Stimulated activated CD4-positive, alpha-beta T cell treated with anti-CD3 and anti-CD28 coated beads, Interleukin-1b, Interleukin-23, amount 100 ng/mL, for 4 hours (primary cell): Measurements from ENCODE around the gene CCDC38.
"Not testable (repeated sequence)": the region's sequence is repeated elsewhere in the genome, so short reads cannot be mapped to it uniquely, and the experiment has no call there.

Experiments
- DNase-seq, 2 donors: peaks; one replicate each; pipeline ENCODE4 v3.0.0-alpha.2; 2020; ENCODE audit warnings: low read depth in 2 of 2

The CCDC38 gene

DNA sequence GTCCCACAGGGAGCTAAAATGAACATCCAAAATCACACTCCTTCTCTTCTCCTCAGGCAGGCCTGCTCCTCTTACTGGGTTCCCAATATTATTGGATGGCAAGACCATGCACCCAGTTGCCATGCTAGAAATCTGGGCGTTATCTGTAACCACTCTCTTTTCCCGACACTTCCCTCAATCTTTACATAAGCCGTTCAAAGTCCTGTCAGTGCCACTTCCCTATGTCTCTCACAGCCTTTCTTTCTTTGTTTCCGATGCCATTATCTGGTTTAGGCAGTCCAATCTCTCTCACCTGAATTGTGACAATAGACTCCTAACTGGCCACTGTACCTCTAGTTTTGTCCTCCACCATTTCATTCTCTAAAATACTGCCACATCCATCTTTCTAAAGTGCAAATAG, 59.5 kb downstream of the CCDC38 start:
- DNase-seq = no peak

DNA sequence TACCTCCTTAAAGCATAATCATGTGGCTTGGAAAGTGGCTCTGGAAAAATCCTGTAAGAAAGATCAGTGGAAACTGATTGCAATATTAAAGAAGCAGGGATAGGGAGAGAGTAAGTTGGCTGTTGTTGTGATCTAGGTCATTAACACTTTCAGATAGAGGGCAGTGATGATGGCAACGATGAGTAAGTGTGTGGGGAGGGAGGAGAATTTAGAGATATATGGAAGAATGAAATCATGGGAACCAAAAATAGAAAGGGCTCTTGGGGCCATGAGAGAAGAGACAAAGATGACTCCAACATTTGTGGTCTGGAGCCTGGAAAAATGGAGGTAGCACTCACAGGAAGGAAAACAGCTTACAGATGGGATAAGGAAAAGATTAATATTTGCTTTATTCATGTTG, 60.3 kb downstream of the CCDC38 start:
- DNase-seq = no peak

DNA sequence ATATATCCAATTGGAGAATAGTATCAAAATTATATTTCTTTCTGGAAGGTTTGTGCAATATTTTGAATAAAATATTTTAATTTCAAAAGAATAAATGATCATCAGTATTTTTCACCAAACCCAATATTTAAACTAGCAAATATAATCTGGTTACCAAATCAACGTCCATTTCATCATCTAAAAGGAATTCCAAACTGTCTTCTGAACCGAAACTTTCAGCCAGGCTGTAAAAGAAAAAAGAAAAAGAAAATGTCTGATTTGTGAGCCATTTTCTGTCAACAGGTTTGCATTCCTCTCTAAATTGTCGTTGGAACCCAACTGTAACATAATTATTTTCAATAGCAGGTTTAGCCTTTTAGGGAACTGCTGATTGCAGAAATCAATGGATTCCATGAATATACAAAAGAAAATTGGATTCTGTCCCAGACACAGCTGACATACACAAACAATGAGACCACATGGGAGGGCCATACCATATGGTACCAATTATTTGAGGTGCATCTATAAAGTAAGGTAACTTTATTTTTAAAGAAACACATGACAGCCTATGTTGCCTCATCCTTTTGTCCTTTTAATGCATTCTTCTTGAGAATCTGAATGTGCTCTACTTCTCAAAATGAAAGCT, 61.0 kb downstream of the CCDC38 start:
- DNase-seq = no peak

DNA sequence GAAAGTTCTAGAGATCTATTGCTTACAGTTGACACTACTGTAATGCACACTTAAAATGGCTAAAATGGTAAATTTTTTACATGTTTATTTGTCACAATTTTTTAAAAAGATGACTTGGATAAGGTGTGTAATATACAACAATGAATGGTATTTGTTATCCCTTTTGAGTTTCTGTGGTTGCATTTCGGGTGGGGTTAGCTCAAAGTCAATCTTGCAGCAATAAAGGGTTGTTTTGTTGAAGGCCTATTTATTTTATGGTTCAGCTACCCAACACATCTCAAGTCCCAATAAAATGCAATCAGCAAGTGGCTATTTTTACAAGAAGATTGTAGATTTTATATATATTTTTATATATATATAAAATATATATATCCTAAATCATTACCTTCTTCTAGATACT, 61.5 kb downstream of the CCDC38 start:
- DNase-seq = no peak

DNA sequence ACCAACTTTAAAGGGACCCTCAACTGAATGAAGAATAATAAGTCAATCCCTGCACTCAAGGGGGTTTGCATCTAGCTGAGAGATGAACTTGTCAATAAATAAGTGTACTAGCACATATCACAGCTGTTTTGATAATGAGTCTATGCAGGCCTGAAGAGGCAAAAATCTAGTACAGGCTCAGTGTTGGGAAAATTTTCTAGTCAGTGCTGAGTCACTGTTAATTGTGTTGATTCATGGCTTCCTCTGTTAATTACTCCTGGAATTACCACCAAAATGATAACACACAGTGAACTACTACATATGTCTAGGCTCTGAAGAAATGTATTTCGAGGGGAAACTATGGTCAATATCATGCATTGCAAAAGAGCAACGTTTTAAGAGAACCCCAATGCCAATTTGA, 64.8 kb downstream of the CCDC38 start:
- DNase-seq = no peak

DNA sequence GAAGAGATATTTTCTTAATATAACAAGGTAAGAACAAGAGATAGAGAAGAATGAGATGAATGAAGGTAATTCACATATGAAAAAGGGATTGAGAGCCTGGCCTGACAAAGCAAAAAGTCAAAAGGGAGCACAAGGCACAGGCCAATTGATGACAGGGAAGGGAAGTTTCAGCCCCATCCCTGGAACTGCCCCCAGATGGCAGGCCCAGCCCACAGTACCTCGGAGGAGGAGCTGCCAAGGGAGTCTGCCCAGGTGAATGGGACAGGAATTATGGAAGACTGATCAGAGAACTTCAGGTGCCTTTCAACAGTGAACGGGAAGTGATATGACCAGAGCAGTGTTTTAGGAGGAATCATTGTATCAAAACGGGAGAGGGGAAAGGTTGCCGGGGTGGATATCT, 68.0 kb downstream of the CCDC38 start:
- DNase-seq = no peak

DNA sequence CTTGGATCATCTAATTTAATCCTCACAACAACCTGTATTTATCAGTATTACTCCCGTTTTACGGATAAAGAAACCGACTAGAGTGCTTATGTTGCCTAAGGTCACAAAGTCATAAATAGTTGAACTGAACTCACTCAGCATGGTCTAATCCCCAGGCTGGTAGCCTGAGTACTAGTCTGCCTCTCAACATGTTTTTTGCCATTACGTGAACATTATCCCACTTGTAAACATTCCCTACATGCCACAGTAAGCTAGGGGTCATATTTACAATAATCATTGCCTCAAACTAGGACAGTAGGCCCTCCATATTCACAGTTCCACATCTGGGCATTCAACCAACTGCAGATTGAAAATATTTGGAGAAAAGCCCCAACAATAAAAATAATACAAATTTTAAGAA, 71.5 kb downstream of the CCDC38 start:
- no peak for DNase-seq

DNA sequence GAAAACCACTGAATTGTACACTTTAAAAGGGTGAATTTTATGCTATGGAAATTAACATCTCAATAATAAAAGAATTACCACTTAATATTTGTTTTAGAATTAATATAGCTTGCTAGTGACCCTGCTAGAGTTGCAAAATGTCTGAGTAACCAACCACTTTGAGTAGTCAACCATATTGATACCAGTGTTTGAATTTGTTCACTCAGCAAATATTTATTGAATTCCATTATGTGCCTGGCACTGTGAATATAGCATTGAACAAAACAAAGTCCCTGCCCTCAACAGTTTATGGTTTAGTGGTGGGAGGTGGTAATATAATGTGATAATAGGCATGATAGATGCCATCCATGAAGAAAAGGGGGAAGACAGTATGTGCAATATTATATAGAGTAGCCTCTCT, 79.1 kb downstream of the CCDC38 start:
- DNase-seq = no peak

DNA sequence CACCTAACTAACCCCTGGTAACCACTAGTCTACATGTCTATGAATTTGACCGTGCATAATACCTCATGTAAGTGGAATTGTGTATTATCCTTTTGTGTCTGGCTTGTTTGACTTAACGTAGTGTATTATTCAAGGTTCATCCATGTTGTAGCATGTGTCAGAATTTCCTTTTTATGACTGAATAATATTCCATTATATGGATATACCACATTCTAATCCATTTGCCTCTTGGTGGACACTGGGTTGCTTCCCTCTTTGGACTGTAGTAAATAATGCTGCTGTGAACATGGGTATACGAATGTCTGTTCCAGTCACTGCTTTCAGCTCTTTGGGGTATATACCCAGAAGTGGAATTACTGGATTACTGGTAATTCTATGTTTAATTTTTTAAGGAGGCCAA, 80.4 kb downstream of the CCDC38 start:
- DNase-seq = no peak

DNA sequence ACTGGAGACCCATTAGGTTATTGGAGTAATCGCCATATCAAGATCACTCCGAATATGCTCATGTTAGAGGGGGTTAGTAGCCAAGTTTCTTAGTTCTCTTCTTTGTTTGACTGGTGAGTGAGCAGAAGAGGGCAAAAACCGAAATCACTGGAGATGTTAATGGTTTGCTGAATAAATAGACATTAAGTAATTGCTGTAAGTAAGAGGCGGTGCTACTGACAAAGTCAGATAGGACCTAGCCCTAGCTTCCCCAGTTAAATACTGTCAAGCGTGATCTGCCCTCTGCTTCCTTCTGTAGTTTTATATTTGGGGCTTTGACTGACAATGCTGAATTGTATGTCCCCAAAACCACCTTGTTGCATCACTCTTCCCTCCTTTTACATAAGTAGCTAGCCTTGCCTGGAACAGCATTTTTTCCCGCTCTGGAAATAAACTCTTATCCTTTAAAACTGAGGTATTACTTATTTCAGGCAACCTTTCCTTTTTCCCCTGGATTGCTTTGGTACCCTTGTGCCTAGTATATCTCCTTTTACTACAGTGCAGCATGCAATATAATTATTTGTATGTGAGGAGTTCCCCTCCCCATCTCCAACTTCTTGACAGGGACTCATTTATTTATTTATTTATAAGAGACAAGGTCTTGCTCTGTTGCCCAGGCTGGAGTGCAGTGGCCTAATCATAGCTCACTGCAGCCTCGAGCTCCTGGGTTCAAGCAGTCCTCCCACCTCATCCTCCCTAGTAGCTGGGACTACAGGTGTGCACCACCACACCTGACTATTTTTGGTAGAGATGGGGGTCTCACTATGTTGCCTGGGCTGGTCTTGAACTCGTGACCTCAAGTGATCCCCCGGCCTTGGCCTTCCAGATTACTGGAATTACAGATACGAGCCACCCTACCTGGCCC, 82.2 kb downstream of the CCDC38 start:
- no peak for DNase-seq

DNA sequence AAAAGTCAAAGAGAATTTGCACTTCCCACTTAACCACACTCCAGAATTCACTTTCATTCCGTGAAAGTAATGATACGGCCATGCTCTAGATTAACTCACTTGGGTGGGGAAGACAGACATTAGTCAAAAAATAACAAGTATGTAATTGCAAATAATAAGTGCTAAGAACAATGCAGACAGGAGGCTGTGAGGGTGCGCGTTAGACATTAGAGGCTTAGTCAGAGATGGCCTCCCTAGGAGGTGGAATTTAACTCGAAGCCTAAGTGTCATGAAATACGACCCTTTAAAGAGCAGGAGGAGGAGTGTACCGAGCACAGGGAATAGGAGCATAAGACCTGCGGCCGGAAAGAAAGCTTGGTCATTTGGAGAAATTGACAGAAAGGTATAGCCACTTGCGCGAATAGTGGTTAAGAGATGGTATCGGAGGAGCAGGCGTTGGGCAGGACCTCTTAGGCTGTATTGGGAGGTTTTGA, 83.0 kb downstream of the CCDC38 start:
- no peak for DNase-seq

DNA sequence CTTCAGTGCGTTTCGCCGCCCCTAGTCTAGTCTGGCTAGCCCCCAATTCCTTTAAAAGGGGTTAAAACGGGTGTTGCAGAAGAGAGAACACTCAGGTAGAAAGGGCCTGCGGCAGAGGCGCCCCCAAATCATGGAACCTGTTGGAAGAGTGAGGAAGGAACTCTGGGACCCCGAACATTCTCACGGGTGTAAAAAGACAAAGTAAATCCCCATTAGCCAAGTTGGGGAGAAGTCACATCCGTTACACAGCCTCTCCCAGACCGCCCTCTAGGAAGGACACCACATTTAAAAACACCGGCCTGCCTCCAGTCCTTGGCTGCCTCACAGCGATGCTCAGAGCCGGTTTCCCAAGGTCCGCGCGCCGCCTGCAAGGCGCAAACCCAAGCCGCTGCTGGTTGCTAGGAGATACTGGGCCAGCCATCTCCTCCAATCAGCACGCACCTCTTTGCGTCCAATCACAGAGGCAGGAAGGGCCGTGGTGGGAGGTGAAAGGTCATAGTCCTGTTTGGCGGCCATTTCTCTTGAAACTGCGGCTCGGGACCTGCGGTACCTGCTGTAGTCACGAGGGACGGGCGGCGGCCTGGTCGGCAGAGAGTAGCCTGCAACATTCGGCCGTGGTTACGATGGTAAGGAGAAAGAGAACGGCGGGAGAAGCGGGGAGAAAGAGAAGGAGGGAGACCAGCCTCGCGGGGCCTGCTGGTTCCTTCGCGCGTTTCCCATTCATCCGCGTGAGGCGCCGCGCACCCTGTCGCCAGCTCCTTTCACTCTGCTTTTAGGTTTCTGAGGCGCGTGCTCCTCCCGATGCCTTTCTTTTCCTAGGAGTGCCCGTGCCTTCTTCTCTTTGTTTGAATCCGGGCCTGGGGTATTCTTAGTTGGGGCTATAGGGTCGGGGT, 83.7 kb downstream of the CCDC38 start, which contains the start of gene SNRPF:
SNRPF (plus strand) TSS at position 502 of the 893 bp plus-strand sequence; CDS start at position 624, 122 bp downstream.
- peak; percentile 75 to 89 for DNase-seq

DNA sequence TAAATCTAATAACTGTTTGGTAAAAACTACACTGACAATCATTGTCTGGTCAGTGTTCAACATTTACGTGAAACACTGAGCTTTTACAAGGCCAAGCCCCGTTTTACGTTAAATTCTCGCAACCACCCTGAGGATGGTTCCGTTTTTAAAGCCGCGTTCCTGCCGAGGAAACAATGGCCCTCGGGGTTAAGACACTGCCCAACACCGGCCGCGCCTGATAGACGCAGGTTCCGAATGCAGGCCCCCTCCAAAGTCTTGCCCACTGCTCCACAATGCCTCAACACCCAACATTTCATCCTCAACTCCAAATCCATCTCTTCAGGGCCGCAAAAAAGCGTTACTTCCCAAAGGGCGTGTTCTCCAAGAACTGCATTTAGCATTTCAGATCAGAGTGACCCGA, 84.6 kb downstream of the CCDC38 start:
- no peak for DNase-seq

DNA sequence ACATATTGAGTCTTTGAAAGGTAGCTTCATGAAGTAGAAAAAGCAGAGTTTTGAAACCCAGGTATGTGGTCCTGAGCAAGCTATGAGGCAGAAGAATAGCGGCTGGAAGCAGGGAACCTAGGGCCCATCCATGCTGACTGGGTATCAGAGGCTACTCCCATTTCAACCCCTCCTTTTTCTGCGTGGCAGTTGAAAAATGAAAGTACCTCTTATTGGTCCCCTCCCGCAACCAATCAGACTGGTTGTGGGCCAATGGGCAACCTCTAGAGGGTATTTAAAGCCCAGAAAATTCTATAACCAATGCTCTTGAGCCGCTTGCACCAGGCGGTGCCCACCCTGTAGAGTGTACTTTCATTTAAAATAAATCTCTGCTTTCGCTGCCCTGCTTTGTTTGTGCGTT, 85.3 kb downstream of the CCDC38 start:
- no peak for DNase-seq

DNA sequence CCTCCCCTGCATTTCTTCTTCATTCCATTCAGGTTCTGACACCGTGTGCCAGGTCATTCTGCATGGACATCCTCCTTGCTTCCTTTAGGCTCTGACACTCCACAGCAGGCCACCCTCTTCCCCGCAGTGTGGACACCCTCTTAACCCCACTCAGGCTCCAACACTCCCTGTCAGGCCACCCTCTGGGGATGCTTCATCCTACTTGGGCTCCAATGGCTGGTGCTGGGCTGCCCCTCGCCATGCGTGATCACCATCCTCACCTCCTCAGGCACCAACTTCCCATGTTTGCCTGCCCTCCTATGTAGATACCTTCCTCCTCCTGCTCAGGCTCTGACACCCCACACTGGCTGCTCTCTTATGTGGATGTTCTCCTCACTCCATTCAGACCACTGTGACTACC, 90.3 kb downstream of the CCDC38 start:
- no peak for DNase-seq

DNA sequence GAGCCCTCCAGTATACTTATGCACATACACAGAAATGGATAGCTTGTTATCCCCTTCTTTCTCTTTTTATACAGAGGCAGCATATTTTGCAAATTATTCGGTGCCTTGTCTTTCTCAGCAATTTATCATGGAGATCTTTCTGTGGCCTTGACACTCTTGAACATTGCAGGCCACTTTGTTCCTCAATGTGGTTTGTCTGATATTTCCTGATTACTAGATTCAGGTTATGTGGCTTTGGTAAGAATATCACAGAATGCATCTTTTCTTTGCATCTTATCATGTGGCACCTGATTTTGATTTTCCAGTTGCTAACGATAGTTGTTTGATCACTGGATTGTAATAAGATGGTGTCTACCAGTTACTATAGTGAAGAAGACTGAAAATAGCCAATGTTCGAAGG, 90.8 kb downstream of the CCDC38 start:
- no peak for DNase-seq

DNA sequence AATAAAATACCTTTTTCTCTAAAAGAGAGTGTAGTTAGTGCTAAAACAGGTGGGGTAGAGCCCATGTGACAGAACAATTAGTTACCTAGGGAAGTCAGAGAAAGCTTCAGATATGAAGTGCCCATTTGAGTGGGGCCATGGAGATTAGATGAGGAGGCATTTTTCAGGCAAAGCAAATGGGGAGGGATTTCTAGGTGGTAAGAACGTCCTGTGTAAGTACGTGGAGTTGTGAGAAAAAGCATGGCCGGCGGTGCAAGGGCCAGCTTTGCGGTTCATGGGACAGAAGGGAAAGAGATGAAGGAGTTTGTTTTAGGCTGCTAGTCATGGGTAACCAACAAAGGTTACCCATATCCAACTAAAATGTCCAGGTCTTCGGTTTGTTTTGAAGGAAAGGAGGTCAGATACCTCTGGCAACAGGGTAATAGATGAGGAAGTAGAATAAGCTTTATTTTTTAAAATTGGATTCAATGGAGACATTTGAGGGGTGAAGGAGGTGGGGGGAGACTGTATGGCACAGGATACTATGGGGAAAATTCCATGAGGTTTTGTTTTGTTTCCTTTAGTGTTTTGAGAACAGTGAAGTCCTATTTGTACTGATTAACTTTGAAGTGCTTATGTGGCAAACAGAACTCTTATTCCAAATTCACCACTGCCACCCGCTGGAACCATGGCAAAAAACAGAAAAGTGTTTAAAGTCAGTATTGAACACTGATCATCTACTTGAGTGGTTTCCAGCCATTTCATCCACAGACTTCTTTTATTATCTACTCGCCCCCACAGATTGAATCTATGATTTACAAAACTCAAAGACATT, 93.6 kb downstream of the CCDC38 start:
- DNase-seq = no peak

DNA sequence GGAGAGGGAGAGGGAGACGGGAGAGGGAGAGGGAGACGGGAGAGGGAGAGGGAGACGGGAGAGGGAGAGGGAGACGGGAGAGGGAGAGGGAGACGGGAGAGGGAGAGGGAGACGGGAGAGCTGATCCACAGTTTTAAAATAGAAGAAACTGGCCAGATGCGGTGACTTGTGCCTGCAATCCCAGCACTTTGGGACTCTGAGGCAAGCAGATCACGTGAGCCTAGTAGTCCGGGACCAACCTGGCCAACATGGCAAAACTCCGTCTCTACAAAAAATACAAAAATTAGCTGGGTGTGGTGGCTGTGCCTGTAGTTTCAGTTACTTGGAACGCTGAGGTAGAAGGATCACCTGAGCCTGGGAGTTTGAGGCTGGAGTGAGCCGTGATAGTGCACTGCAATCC, 100.0 kb downstream of the CCDC38 start:
- DNase-seq = not testable (repeated sequence)

DNA sequence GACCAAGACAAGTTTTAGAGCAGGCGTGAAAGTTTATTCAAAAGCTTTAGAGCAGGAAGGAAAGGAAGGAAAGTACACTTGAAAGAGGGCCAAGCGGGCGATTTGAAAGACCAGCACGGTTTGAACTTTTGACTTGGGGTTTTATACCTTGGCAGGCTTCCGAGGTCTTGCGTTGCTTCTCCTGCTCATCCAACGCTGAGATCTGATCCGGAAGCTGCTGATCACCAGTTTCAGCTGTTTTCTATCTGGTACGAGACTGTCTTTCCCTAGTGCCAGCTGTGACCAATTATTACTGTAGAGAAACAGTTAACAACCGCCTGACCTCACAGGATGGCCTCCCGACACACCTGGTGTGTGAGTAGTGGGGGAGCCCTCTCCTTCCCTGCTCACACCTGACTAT, 104.3 kb downstream of the CCDC38 start:
- DNase-seq = no peak

DNA sequence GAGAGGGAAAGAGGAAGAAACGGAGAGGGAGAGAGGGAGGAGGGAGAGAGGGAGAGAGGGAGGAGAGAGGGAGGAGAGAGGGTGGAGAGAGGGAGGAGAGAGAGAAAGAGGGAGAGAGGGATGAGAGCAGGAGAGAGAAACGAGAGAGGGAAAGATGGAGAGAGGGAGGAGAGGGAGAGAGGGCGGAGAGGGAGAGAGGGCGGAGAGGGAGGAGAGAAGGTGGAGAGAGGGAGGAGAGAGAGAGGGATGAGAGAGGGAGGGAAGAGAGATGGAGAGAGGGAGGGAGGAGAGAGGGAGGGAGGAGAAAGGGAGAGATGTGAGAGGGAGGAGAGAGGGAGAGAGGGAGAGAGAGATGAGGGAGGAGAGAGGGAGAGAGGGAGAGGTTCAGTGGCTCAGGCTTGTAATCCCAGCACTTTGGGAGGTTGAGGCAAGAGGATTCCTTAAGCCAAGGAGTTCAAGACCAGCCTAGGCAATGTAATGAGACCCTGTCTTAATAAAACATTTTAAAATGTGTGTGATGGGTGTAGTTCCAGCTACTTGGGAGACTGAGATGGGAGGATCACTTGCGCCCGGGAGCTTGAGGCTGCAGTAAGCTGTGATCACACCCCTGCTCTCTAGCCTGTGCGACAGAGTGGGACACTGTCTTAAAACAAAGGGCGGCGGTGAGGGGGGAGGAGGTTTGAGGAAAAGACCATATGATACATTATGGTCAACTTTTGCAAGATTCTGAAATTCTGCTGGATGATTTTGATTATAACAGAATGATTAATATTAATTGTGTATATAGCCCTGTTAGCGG, 105.0 kb downstream of the CCDC38 start:
- DNase-seq = no peak
